ENCODE data around the gene LRRC3C. TPM values are rescaled to one million over a fixed set of nuclear protein-coding genes. Genes with fewer than 3 reads are reported as not detected.
"Not testable (repeated sequence)": the region's sequence is repeated elsewhere in the genome, so short reads cannot be mapped to it uniquely, and the experiment has no call there.

Gene LRRC3C
- total and polyA plus RNA-seq, 12 donors, result not detected

DNA sequence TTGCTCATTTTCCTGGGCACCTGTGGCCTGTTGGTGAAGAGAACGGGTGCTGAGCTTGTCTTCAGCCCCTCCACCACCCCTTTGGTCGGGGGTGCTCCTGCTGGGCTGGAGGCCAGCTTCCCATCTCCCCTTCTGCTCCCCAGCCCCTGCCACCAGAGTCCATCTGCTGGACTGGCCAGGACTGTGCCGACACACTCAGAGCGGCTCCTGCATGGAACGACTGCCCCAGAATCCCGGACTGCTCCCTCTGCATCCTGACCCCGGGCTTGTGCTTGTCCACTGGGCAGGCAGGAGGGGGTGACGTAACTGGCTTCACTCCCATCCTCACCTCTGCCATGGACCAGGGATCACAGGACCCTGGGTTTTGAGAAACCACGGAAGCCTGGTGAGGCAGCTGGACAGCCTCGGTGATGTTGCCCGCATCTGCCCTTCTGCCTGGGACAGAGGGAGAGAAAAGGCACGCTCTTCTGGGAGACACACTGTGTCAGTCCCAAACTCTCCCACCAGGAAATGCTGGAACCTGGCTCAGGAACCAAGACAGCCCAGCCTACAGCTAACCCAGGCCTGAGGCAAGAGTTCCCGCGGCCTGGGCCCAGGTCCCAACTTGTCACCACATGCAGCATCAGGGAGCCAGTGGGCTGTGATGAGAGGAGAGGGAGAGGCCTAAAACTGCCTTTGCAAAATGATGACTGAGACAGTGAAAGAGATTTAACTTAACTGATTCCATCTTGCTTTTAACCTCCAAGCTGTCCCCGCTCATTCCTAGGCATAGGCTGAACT lies 19.2 kb downstream of the LRRC3C start:
- intact Hi-C loops (cut with DNase I), result no loop called here
- no peaks in the 10 kb centered on the region for H3K36me3 ChIP-seq (replicated peaks in 1 of 2)
- 73 to 89% (median 84%) methylated on average over 14 to 15 of the region's 15 CpGs for WGBS, 4 donors
- peaks cover 6% of the 10 kb centered on the region for H3K27me3 ChIP-seq
- TF ChIP-seq, protein P1, sequence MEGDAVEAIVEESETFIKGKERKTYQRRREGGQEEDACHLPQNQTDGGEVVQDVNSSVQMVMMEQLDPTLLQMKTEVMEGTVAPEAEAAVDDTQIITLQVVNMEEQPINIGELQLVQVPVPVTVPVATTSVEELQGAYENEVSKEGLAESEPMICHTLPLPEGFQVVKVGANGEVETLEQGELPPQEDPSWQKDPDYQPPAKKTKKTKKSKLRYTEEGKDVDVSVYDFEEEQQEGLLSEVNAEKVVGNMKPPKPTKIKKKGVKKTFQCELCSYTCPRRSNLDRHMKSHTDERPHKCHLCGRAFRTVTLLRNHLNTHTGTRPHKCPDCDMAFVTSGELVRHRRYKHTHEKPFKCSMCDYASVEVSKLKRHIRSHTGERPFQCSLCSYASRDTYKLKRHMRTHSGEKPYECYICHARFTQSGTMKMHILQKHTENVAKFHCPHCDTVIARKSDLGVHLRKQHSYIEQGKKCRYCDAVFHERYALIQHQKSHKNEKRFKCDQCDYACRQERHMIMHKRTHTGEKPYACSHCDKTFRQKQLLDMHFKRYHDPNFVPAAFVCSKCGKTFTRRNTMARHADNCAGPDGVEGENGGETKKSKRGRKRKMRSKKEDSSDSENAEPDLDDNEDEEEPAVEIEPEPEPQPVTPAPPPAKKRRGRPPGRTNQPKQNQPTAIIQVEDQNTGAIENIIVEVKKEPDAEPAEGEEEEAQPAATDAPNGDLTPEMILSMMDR (IDR thresholded peaks at IDR 0.05), result no peak
- TF ChIP-seq POLR2A (IDR thresholded peaks at IDR 0.05), result no peak
- no peaks in the 10 kb centered on the region for H3K9me3 ChIP-seq (replicated peaks in 1 of 3)
- H3K4me3 ChIP-seq, result no peak overlapping the region
- H3K4me1 ChIP-seq (replicated peaks in 1 of 2), result no peaks in the 10 kb centered on the region
- H3K27ac ChIP-seq, result no peak overlapping the region
- no peak for DNase-seq

DNA sequence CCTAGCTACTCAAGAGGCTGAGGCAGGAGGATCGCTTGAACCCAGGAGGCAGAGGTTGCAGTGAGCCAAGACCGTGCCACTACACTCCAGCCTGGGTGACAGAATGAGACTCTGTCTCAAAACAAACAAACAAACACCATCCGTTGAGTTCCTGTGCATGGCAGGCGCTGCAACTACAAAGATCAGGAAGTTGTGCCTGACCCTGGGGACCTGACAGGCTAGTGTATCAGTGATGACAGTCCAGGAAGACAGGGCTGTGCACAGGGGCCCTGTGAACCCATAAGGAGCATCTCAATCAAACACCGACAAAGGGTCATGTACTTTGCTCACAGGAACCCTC lies 20.9 kb downstream of the LRRC3C start:
- H3K27me3 ChIP-seq; H3K36me3 ChIP-seq (replicated peaks in 1 of 2); H3K9me3 ChIP-seq (replicated peaks in 1 of 3); H3K4me1 ChIP-seq (replicated peaks in 1 of 2); H3K27ac ChIP-seq; intact Hi-C loops (cut with DNase I); H3K4me3 ChIP-seq; DNase-seq: not testable (repeated sequence)
- 78 to 87% (median 83%) methylated on average over 5 of the region's 5 CpGs for WGBS, 4 donors

DNA sequence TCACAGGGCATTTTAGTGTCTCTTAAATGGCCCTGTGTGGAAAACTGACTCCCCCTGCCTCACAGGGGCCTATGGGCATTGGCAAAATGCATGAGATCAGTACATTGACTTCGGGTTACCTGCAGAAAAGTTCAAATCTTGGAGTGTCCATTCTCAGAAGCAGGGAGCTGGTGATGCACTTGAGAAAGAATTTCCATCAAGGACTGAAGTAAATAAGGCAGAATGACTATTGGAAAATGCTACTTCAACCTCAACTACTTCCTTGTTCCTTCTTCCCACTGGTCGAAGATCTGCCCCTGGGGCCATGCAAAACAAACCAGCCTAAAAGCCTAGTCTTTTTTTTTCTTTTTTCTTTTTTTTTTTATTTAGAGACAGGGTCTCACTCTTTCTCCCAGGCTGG lies 21.5 kb downstream of the LRRC3C start:
- no peaks in the 10 kb centered on the region for H3K4me1 ChIP-seq (replicated peaks in 1 of 2)
- no peak overlapping the region for H3K27ac ChIP-seq
- 84 to 96% (median 88%) methylated on average over 2 of the region's 2 CpGs for WGBS, 4 donors
- no peaks in the 10 kb centered on the region for H3K36me3 ChIP-seq (replicated peaks in 1 of 2)
- intact Hi-C loops (cut with DNase I), result no loop called here
- H3K27me3 ChIP-seq, result peaks cover 3% of the 10 kb centered on the region
- TF ChIP-seq POLR2A (IDR thresholded peaks at IDR 0.05), result no peak
- TF ChIP-seq, protein P1 (IDR thresholded peaks at IDR 0.05), result no peak
- H3K9me3 ChIP-seq (replicated peaks in 1 of 3), result no peaks in the 10 kb centered on the region
- H3K4me3 ChIP-seq, result no peak overlapping the region
- no peak for DNase-seq

DNA sequence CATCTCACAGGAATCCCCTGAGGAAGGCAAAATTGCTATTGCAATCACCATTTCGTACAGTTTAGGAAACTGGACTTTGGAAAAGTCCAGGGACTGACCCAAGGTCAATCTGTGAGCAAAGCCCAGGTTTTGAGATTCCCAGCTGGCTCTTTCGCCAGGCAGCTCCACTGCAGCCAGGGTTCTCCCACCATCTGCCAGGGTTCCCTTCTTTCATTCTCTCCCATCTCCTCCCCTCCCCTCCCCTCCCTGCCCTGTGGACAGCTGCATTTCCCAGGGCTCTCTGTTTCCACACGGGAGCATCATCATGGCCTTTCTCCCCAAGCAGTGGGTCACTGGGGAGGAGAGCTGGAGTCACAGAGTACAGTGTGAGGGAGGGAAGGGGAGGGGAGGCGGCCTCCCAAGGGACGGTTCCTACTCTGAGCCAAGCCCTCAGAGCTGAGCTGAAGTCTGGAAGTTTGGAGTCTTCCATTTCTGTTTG lies 23.4 kb downstream of the LRRC3C start:
- 24 to 49% (median 35%) methylated on average over 3 to 5 of the region's 5 CpGs for WGBS, 4 donors
- intact Hi-C loops (cut with DNase I), result no loop called here
- TF ChIP-seq, protein P1 (IDR thresholded peaks at IDR 0.05), result no peak
- TF ChIP-seq POLR2A (IDR thresholded peaks at IDR 0.05), result no peak

More for the DNA sequence above, 23.4 kb downstream of the LRRC3C start:
- Histone ChIP-seq H3K36me3 (replicated peaks in 1 of 2) (no peaks in the 10 kb centered on the region), H3K4me3 (no peak overlapping the region), H3K27me3 (no peaks in the 10 kb centered on the region), H3K4me1 (replicated peaks in 1 of 2) (no peaks in the 10 kb centered on the region), H3K9me3 (replicated peaks in 1 of 3) (no peaks in the 10 kb centered on the region), H3K27ac (no peak overlapping the region)
- peak in 2 of 7 donors; percentile 33 to 46 for DNase-seq

All from adrenal gland (tissue), 12 donors.